SU-DHL-6 (cell line): Measurements from ENCODE around the gene TEK.

Experiments
- CTCF ChIP-seq: fragments of 200-600 bp; sonication (generic); IDR thresholded peaks from one replicate; pipeline ENCODE4 v1.5.1; 2017; ENCODE audit warnings: antibody characterized with exemption, mild to moderate bottlenecking, low read length, moderate library complexity; ENCODE audit not compliant: insufficient read depth, poor library complexity, severe bottlenecking
- EZH2phosphoT487 ChIP-seq: fragments of 200-600 bp; sonication (generic), shearing (Covaris generic); conservative IDR thresholded peaks from 2 replicates; pipeline ENCODE4 v1.6.1; 2018; ENCODE audit warnings: mild to moderate bottlenecking, antibody characterized with exemption, low read length, moderate library complexity, mixed read lengths

GRCh38 chr9:27065288-27065687 lies 43.7 kb upstream of the TEK start:
- no peak for TF ChIP-seq CTCF
- no peak for TF ChIP-seq EZH2phosphoT487
